WTC11 (cell line): Measurements from ENCODE around the gene ERCC4.

Experiments
- ELF4 ChIP-seq: sonication (generic); formaldehyde crosslinking; IDR thresholded peaks from 2 replicates; pipeline ENCODE4 v1.8.1; 2022; ENCODE audit warnings: low read depth, mild to moderate bottlenecking, moderate library complexity, missing genetic modification reagents
- FOXJ3 ChIP-seq: sonication (generic); formaldehyde crosslinking; IDR thresholded peaks from 2 replicates; pipeline ENCODE4 v1.9.0; 2021; ENCODE audit warnings: missing genetic modification reagents, mild to moderate bottlenecking, borderline replicate concordance
- FOXP1 ChIP-seq: sonication (generic); formaldehyde crosslinking; IDR thresholded peaks from 2 replicates; pipeline ENCODE4 v1.8.0; 2022; ENCODE audit warnings: missing genetic modification reagents, mild to moderate bottlenecking, moderate library complexity, borderline replicate concordance
- JAZF1 ChIP-seq: fragments of 250-450 bp; sonication (Bioruptor Pico); IDR thresholded peaks from 2 replicates; pipeline ENCODE4 v1.9.0; 2021; ENCODE audit warnings: moderate library complexity, mild to moderate bottlenecking, inconsistent platforms
- NR2C2 ChIP-seq: sonication (generic); formaldehyde crosslinking; IDR thresholded peaks from 2 replicates; pipeline ENCODE4 v1.8.0; 2022; ENCODE audit warnings: mild to moderate bottlenecking, missing genetic modification reagents
- ZNF232 ChIP-seq: sonication (generic); formaldehyde crosslinking; IDR thresholded peaks from 2 replicates; pipeline ENCODE4 v1.8.0; 2022; ENCODE audit warnings: mild to moderate bottlenecking, missing genetic modification reagents
- TF ChIP-seq, protein P1 (sequence below): fragments of 200-600 bp; IDR thresholded peaks from 2 replicates; pipeline ENCODE4 v1.8.0; 2022; ENCODE audit warnings: antibody characterized with exemption
- TF ChIP-seq, protein P2 (sequence below): sonication (generic); formaldehyde crosslinking; IDR thresholded peaks from 2 replicates; pipeline ENCODE4 v1.8.1; 2023; ENCODE audit warnings: mild to moderate bottlenecking, missing genetic modification reagents, moderate library complexity

DNA sequence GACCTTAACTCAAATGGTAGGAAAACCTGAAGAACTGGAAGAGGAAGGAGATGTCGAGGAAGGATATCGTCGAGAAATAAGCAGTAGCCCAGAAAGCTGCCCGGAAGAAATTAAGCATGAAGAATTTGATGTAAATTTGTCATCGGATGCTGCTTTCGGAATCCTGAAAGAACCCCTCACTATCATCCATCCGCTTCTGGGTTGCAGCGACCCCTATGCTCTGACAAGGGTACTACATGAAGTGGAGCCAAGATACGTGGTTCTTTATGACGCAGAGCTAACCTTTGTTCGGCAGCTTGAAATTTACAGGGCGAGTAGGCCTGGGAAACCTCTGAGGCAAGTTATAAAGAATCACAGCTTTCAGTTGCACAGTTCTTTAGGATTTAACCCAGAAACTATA lies 15.5 kb downstream of the ERCC4 start:
- TF ChIP-seq, protein P1, sequence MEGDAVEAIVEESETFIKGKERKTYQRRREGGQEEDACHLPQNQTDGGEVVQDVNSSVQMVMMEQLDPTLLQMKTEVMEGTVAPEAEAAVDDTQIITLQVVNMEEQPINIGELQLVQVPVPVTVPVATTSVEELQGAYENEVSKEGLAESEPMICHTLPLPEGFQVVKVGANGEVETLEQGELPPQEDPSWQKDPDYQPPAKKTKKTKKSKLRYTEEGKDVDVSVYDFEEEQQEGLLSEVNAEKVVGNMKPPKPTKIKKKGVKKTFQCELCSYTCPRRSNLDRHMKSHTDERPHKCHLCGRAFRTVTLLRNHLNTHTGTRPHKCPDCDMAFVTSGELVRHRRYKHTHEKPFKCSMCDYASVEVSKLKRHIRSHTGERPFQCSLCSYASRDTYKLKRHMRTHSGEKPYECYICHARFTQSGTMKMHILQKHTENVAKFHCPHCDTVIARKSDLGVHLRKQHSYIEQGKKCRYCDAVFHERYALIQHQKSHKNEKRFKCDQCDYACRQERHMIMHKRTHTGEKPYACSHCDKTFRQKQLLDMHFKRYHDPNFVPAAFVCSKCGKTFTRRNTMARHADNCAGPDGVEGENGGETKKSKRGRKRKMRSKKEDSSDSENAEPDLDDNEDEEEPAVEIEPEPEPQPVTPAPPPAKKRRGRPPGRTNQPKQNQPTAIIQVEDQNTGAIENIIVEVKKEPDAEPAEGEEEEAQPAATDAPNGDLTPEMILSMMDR, result peak; percentile 94
- TF ChIP-seq JAZF1 (CRISPR knock-in tag) (no peak), ELF4 (no peak), FOXP1 (CRISPR knock-in tag) (no peak), FOXJ3 (no peak), ZNF232 (no peak), NR2C2 (no peak)
- TF ChIP-seq, protein P2, sequence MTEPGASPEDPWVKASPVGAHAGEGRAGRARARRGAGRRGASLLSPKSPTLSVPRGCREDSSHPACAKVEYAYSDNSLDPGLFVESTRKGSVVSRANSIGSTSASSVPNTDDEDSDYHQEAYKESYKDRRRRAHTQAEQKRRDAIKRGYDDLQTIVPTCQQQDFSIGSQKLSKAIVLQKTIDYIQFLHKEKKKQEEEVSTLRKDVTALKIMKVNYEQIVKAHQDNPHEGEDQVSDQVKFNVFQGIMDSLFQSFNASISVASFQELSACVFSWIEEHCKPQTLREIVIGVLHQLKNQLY (CRISPR knock-in tag), result no peak
